Measurements from ENCODE around the gene BACH1. TPM values are rescaled to one million over a fixed set of nuclear protein-coding genes. Genes with fewer than 3 reads are reported as not detected.

Gene BACH1
- total and polyA plus RNA-seq, 2 of the 8 experiments (the other 6 are each of a cell fraction or from before 2014, with no cell fraction given) = 6.9 to 50.7 TPM

DNA sequence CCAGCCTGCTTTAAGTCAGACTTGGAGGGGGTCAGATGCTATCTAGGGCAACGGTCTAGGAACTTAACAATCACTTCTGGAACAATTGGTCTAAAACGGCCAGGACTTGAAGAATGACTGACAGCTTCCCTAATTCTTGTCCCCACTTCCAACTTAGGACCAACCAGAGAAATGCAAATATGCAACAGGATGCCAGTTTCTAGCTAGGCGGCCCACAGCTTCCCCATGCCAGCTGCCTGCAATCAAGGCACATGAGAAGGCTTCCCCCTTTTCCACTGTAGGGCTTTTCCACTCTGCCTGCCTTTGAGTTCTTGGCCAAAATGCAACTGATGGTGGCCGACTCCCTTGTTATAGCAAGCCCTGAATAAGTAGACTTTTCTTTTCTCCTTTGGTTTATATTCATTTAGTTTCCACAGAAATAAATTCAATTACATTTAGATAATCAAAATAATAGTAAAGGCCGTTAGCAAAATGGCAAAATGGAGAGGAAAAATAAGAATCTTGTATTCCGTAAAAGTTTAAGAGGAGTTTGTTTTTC is 80.9 kb downstream of the BACH1 start (continued):
- TF ChIP-seq TCF12 (IDR thresholded peaks at IDR 0.05; ENCODE audit: low read depth, low read length) (no peak), GTF2F1 (IDR thresholded peaks at IDR 0.05; ENCODE audit: borderline replicate concordance, low read depth, low read length) (no peak), SP2 (IDR thresholded peaks at IDR 0.05; ENCODE audit: low read length) (no peak), SP1 (IDR thresholded peaks at IDR 0.05; ENCODE audit: low read depth, low read length) (no peak)

All from H1 (cell line).